Neural cell (in vitro differentiated cells): ENCODE results near the gene HMCN2.

Source experiments
- EP300 ChIP-seq: fragments of 450-650 bp; conservative IDR thresholded peaks from 2 replicates; pipeline ENCODE4 v1.6.1; 2014; ENCODE audit warnings: antibody characterized with exemption, mild to moderate bottlenecking, moderate library complexity; ENCODE audit not compliant: poor library complexity, severe bottlenecking
- EZH2 ChIP-seq: fragments of 200-600, 300-800 bp; shearing (Covaris generic), sonication (generic); IDR thresholded peaks from 2 replicates; pipeline ENCODE4 v1.6.1; 2014; ENCODE audit warnings: antibody characterized with exemption, low read length, borderline replicate concordance, mild to moderate bottlenecking; ENCODE audit not compliant: insufficient read depth, poor library complexity, severe bottlenecking
- POLR2AphosphoS5 ChIP-seq: IDR thresholded peaks from 2 replicates; pipeline ENCODE4 v1.6.1; 2012
- RAD21 ChIP-seq: fragments of 450-650 bp; conservative IDR thresholded peaks from 2 replicates; pipeline ENCODE4 v1.6.1; 2014; ENCODE audit warnings: antibody characterized with exemption, mild to moderate bottlenecking, moderate library complexity
- SMC3 ChIP-seq: fragments of 450-650 bp; conservative IDR thresholded peaks from 2 replicates; pipeline ENCODE4 v1.6.1; 2014; ENCODE audit warnings: antibody characterized with exemption, mild to moderate bottlenecking, moderate library complexity; ENCODE audit not compliant: poor library complexity
- TF ChIP-seq, protein P1 (sequence below): fragments of 450-650 bp; IDR thresholded peaks from 2 replicates; pipeline ENCODE4 v1.5.1; 2014; ENCODE audit warnings: antibody characterized with exemption, mild to moderate bottlenecking, moderate library complexity; ENCODE audit not compliant: poor library complexity, severe bottlenecking
- TF ChIP-seq, protein P2 (sequence below): IDR thresholded peaks from 2 replicates; pipeline ENCODE4 v1.6.1; 2012; ENCODE audit warnings: borderline replicate concordance

- TF ChIP-seq, protein P1, sequence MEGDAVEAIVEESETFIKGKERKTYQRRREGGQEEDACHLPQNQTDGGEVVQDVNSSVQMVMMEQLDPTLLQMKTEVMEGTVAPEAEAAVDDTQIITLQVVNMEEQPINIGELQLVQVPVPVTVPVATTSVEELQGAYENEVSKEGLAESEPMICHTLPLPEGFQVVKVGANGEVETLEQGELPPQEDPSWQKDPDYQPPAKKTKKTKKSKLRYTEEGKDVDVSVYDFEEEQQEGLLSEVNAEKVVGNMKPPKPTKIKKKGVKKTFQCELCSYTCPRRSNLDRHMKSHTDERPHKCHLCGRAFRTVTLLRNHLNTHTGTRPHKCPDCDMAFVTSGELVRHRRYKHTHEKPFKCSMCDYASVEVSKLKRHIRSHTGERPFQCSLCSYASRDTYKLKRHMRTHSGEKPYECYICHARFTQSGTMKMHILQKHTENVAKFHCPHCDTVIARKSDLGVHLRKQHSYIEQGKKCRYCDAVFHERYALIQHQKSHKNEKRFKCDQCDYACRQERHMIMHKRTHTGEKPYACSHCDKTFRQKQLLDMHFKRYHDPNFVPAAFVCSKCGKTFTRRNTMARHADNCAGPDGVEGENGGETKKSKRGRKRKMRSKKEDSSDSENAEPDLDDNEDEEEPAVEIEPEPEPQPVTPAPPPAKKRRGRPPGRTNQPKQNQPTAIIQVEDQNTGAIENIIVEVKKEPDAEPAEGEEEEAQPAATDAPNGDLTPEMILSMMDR, result no peak
- TF ChIP-seq EZH2 (no peak), EP300 (no peak), SMC3 (no peak), POLR2AphosphoS5 (no peak), RAD21 (no peak)
- TF ChIP-seq, protein P2, sequence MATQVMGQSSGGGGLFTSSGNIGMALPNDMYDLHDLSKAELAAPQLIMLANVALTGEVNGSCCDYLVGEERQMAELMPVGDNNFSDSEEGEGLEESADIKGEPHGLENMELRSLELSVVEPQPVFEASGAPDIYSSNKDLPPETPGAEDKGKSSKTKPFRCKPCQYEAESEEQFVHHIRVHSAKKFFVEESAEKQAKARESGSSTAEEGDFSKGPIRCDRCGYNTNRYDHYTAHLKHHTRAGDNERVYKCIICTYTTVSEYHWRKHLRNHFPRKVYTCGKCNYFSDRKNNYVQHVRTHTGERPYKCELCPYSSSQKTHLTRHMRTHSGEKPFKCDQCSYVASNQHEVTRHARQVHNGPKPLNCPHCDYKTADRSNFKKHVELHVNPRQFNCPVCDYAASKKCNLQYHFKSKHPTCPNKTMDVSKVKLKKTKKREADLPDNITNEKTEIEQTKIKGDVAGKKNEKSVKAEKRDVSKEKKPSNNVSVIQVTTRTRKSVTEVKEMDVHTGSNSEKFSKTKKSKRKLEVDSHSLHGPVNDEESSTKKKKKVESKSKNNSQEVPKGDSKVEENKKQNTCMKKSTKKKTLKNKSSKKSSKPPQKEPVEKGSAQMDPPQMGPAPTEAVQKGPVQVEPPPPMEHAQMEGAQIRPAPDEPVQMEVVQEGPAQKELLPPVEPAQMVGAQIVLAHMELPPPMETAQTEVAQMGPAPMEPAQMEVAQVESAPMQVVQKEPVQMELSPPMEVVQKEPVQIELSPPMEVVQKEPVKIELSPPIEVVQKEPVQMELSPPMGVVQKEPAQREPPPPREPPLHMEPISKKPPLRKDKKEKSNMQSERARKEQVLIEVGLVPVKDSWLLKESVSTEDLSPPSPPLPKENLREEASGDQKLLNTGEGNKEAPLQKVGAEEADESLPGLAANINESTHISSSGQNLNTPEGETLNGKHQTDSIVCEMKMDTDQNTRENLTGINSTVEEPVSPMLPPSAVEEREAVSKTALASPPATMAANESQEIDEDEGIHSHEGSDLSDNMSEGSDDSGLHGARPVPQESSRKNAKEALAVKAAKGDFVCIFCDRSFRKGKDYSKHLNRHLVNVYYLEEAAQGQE, result no peak
Measured at GRCh38 chr9:130465383-130466096, 200.0 kb downstream of the HMCN2 start.
